NCI-H345 treated with DMSO at 0.1 percent for 48 hours (cell line): Measurements from ENCODE around the gene HIRIP3.
"Not testable (repeated sequence)": the region's sequence is repeated elsewhere in the genome, so short reads cannot be mapped to it uniquely, and the experiment has no call there.

Experiments used
- DNase-seq: peaks from one replicate; lab custom pipeline; 2025; ENCODE audit not compliant: unreplicated experiment; lab: John Stamatoyannopoulos, UW

Gene HIRIP3

DNA sequence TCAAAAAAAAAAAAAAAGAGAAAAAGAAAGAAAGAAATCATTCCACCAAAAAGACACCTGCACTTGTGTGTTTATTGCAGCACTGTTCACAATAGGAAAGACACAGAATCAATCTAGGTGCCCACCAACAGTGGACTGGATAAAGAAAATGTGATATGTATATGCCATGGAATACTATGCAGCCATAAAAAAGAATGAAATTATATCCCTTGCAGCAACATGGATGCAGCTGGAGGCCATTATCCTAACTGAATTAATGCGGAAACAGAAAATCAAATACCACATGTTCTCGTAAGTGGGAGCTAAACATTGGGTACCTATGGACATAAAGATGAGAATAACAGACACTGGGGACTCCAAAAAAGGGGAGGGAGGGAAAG lies 21.9 kb upstream of the HIRIP3 start:
- no peak for DNase-seq

DNA sequence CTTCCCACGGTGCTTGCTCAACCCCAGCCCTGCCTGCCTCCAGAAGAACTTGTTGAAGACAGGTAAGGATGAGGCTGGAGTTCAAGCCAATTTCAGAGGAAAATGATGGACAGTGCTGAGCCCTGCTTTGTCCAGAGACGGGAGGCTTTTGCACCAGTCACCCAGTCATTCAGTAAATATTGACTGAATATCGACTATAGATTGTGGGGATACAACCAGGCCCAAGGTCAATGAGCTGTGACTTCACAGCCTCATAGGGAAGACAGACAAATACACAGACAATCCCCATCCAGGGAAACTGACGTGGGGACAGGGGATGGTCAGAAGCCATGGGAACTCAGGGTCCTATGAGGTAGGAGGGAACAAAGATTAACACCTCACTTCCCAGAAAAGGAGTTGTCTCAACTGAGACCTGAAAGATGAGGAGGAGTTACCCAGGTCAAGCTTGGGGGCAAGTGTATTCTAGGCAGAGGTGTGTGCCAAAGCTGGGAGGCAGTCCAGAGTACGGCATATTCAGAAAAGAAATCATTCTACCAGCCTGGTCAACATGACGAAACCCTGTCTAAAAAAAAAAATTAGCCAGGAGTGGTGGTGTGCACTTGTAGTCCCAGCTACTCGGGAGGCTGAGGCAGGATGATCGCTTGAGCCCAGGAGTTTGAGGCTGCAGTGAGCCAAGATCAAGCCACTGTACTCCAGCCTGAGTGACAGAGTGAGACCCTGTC lies 21.3 kb upstream of the HIRIP3 start:
- DNase-seq: no peak

DNA sequence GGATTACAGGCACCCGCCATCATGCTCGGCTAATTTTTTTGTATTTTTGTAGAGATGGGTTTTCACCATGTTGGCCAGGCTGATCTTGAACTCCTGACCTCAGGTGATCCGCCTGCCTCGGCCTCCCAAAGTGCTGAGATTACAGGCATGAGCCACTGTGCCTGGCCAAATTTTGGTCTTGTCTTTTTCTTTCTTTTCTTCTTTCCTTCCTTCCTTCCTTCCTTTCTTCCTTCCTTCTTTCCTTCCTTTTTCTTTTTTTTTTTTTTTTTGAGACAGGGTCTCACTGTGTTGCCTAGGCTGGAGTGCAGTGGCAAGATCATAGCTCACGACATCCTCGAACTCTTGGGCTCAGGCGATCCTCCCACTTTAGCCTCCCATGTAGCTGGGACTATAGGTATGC lies 20.0 kb upstream of the HIRIP3 start:
- DNase-seq: not testable (repeated sequence)

DNA sequence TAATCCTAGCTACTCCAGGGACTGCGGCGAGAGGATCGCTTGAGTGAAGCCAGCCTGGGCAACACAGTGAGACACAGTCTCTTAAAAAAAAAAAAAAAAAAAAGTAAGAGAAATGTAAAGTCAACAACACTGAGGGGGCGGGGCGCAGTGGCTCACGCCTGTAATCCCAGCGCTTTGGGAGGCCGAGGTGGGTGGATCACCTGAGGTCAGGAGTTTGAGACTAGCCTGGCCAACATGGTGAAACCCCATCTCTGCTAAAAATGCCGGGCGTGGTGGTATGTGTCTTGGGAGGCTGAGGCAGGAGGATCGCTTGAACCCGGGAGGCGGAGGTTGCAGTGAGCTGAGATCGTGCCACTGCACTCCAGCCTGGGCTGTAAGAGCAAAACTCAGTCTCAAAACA lies 17.2 kb upstream of the HIRIP3 start:
- DNase-seq: not testable (repeated sequence)

DNA sequence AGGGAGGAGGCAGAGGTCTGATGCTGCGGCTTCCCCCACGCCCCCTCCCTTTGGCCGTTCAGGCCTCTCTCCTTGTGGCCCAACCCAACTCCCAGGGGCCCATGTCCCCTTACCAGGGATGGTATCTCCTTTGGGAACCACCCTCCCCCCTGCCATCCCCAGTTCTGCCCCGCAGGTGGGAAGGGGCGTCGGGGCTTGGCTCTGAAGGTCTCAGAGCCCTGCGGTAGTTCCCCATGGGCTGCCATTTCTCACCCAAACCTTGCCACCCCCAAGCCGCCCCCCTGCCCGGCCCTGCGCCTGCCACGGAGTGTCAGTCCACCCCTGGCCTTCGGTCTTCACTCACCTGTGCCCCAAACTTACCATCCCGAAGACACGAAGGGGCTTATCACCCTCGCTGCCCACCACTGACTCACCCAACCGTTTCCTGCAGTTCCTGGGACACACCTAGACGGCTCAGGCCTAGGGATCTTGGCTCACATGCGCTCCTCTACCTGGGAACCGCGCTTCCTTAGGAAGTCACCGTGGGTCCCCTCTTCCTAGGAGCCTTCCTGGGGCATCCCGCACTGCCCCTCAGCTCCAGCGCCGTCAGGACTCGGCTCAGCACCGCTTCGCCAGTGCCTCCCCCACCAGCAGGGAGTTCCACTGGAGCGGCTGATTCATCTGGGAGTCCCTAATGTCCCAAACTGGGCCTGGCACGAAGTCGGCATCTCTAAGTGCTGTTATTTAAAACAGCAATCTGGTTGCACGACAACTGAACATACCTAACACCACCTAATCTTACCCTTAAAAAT lies 16.5 kb upstream of the HIRIP3 start:
- no peak for DNase-seq

DNA sequence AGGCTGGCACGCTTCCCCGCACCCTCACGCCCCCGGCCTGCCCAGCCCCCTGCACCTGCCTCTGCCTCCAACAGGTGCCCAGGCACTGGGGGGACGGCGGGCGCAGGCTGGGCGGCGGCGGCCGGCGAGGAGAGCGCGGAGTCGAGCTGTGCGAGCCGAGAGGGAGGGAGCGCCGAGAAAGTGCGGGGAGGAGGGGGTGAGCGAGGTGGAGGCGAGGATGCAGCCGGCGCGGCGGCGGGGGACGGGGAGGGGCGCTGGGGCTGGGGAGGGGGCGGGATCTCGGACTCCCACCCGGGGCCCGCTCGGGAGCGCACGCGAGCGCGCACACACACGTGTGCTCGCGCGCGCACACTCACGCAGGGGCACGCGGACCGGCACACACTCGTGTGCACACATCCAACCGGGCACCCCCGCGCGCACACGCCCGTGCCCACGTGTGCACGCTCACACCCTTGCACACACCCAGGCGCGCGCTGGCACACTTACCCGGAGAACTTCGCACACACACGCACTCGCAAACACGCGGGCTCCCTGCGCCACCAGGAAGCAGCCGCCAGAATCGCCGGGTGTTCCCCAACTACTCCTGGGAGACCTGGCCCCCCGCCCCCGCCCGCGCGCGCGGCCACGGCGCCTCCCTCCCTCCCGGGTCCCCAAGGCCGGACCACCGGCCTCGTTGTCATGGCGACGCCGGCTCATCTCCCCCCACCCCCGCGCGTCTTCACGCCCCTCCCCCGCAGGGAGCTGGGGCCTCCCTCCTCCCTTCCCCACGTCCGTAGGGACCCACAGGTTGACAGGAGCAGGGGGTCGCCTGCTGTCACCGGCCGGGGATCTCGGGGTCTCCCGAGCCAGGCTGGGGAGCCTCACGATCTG lies 15.7 kb upstream of the HIRIP3 start, which contains the start of gene DOC2A:
TSS of gene DOC2A (minus strand) at position 184 of the 870 bp plus-strand sequence. CDS start 805 bp downstream, outside the sequence.
- DNase-seq: peak; percentile 65

DNA sequence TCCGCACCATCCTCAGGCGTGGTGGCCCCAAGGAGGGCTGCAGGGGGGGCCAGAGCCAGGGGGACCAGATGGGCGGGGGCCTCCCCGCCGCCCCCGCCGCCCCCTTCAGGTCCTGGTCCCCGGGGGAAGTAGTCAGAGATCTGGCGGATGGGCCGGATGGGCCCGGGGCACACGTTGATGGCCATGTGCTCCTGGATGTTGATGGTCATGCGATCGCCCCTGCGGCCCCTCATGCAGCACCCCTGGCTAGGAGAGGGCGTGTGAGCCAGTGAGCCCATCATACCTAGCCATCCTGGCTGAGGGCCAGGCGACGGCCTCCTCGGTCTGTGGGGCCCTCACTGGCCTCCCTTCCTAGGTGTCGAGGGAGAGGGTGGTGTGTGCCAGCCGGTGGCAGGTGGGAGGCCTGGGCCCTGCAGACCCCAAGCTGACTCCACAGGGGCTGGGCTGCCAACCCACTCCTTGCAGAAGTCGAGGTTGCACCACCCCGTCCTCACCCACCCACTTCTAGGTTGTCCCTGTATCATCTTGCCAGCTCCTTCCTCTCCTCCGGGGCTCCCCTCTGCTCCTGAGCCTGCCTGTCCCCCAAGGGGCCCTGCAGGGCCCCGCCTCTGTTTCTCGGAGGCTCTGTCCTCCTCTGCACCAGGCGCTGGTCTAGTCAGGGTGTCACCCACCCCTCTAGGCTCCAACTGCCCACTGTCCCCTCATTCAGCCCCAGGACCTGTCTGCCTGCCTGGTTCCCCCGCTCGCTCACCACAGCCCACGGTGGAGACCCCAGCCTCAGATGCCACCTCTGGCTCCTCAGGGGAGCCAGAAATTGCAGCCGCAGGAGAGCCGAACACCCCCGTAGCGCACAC lies 14.8 kb upstream of the HIRIP3 start:
- no peak for DNase-seq

DNA sequence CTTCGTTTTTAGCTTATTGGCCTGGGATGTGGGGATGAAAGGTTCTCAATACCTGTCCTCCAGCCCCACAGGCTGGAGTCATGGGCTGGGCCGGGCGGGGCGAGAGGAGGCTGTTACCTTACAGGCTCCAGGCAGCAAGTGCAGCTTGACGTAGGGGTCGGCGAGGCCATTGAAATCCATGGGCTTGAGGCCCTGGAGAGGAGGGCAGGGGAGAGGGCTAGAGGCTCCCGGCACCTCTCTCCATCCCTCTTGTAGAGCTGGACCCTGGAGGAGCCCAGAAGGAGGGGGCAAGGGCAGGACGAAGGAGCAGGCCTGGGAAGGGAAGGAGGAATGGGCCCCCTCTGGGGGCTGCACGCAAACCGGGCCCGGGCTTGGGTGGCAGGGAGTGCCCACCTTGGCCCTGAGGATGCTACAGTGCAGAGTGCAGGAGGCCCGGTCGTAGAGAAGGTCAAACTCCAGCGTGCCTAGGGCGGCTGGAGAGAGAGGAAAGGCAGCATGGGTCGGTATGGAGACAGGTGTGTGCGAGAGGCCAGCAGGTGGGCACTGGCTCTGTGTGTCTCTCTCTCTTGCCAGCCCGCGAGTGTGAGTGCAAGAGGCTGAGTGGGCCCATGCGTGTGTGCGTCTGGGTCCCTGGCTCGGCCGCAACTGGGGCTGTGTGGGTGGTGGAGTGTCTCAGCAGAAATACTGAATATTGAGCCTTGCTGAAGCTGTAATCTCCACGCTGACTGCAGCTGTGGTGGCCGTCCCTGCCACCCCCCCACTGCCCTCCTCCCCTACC lies 13.9 kb upstream of the HIRIP3 start:
- DNase-seq: no peak

DNA sequence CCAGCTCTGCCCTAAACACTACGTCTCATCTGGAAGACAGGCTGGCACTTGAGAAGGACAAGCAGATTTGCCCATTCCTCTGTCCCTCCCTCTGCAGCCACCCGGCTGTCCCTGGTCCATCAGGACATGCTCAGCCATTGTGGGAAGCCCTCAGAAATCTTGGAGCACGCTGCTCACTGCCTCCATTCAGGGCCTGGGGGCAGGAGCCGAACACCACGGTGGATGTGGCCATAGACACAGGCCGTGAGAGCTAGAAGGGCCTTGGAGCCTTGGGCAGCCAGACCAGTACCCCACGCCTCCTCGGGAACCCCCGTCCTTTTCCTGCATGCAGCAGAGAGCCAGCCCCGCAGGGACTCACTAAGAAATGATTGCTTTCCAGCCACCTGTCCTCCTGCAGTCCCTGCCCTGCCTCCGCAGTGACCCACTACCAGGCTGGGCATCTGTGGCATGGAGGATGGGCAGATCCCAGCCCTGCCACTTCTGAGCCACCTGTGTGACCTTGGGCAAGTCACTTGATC lies 12.0 kb upstream of the HIRIP3 start:
- DNase-seq: no peak

DNA sequence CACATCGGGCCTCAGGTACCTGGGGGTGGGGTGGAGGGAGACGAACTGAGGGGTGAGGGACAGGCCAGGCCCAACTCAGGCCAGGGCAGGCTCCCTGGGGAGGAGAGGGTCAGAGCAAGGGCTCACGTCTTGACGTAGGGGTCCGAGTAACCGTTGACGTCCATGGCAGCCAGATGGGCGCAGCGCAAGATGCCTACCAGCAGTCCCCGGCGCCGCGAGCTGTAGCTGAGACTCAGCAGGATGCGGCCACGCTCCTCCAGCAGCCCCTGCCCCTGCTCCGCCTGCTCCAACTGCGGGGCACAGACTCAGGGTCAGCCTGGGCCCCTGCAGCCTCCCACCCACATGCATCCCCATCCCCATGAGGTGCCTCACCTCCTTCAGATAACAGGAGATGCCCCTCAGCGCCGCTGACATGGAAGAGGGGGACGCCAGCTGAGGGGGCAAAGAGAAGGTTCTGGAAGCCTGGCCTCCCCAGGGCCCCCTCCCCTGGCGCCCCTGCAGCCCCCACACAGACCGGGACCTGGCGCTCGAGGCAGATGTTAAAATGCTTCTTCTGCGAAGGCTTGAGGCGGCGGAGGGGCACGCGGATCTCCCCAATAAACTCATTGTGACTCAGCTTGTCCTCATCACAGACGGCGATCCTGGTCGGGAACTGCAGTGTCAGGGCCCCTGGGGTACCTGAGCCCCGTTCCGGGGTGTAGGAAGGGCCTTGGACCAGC lies 11.4 kb upstream of the HIRIP3 start:
- no peak for DNase-seq

DNA sequence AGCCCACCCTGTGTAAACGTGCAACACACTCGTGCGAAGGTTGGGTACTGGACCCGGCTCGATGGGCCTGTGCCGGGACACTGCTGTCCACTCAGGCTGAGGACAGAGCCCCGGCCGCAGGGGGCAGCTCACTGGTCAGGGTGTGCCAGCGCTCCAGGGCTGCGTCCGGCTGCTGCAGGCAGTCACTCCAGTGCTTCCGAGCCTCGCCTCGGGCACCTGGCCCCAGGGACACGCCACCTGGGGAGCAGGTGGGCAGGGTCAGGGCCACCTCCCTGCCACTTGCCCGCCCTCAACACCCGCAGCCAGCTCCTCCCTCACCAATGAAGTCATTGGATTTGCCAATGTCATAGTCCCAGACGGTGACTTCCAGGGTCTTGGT lies 10.7 kb upstream of the HIRIP3 start:
- DNase-seq: no peak

DNA sequence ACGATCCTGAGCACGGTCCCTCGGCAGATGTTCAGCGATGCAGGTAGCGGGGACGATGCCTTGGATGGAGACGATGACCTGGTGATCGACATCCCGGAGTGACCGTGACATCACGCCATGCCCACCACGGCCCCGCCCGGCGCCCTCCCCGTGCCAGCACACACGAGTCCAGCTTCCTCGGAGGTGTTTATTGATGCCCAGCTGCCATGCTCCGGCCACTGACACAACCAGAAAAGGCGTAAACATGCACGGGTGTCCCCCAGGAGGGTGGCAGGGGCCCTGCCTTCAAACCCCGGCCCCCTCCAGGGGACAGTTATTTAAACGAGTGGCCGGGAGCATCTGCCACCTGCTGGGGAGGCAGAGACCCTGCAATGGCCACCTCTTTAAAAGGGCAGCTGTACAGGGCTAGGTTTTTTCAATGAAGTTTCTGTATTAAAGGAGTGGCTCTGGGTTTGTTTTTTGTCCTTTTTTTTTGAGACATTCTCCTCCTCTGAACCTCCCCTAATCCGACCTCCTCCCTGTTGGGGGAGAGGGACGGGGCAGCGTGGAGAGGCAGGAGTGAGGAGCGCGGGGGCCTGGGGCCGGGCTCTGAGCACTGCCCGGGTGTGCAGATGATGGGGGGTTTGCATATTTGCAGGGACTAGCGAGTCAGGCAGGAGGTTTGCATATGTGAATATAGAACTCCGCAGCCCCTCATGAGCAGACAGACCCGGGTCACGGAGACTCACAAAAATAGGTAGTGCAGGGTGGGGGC lies 10.1 kb upstream of the HIRIP3 start:
- DNase-seq: no peak

DNA sequence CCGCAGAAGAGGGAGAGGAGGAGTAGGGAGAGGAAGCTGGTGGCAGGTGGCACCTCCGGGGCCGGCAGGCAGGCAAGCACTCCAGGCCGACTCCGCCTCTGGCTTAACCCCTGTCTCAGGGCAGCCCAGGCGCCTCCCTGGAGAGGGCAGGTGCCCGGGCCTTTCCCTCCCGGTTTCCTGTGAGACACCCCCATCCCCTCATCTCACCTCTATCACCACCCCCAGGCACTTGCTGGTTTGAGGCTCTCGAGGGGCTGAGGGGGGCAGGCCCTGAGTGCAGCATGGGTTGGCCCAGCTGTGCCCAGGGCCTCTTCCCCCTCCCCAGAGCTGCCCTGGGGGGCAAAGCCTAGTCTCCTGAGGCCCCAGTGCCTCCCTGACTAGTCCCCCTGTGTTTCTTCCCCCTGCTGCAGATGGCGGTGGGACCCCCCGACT lies 9.4 kb upstream of the HIRIP3 start:
- no peak for DNase-seq

DNA sequence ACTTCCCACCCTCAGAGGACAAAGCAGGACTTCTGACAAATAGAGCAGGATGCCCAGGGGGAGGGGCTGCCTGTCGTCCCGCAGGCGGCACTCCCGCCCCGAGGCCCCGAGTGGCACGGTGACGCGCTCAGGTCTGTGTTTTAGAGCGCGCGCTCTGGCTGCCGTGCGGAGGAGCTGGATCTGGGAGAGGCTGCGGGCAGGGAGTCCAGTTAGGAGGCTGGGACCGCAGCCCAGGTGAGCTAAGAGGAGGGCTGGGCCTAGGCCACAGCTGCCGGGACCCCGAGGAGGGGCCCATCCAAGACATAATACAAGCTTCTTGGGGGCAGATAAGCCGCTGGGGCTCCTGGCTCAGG lies 9.0 kb upstream of the HIRIP3 start:
- peak; percentile 71 for DNase-seq

DNA sequence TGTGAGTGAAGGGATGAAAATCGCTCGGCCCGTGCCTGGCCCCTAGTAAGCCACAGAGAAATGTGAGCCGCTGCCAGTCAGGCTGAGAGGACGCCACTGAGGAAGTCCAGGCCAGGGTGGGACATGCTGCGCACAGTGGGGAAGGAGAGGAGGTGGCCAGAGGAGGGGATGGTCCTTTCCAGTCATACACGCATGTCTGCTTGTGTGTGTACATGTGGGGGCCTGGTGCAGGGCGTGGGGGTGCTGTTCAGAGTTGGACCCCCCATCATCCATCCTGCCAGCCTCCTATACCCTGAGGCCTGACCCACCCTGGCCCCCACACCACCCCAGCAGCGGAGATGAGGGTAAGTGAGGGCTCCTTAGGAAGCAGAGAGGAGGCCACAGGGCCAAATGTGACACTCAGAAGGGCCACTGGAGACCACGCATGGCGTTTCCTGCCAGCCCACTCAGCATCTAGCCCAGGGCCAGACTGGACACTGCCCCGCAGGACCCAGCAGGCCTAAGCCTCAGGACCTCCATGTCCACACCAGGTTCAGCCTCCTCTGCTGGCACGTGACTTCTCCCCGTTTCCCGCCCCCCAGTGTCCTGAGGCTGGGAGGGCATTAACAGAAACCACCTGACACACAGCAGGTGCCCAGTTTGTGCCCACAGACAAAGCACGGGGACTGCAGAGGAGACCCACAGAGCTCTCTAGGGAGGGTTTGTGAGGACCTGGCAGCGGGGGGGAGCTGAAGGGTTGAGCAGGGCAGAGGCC lies 8.4 kb upstream of the HIRIP3 start:
- no peak for DNase-seq

DNA sequence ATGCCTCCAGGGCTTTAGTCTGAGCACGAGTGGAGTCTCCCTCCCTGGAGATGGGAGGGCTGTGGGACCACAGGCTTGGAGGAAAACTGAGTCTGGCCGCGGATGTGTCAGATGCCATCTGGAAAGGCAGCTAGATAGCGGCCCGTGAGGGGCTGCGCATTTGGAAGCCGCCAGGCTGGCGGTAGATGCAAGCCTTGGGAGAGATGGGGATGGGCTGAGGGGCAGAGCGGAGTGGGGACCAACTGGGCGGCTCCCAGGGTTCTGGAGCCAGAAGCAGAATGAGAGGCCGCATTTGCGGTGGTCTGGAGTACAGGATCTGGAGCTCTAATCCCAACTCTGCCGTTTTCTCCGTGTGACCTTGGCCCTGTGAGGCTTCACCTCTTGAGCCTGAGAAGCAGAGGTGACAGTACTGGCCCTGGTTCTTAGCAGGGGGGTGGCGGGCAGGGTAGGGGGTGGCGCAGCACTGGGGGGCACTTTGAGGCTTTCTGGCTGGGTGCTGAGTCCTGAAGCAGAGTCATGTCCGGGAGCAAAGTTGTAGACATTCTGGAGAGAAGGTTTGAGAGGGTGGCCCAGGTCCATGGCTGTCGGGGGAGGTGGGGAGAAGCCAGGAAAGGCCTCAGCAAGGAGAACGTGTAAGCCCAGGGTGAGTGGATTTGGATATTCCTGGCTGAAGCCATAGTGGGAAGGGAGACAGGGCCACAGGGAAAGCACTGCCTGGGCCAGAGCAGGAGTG lies 7.4 kb upstream of the HIRIP3 start:
- no peak for DNase-seq
